Ovary (tissue), 3 donors: ENCODE results near the gene PBXIP1.

Experiments
- CTCF ChIP-seq, 3 donors: fragments of 450-650 bp in 2 of 3; fragments of 200-600 bp in 1 of 3; IDR thresholded peaks; one replicate each; pipeline versions ENCODE4 v1.5.1 to v1.8.0; 2016 to 2022; ENCODE audit warnings: antibody characterized with exemption in 3 of 3, mild to moderate bottlenecking in 1 of 3
- POLR2A ChIP-seq: fragments of 450-650 bp; IDR thresholded peaks from one replicate; pipeline ENCODE4 v1.6.1; 2017; ENCODE audit warnings: antibody characterized with exemption, mild to moderate bottlenecking, moderate library complexity
- donor health status: DM: no; HTN: no; CAD: no.

GRCh38 chr1:155005076-155006011 is 49.4 kb upstream of the PBXIP1 start:
- no peak for TF ChIP-seq CTCF (IDR thresholded peaks at IDR 0.05)
- no peak for TF ChIP-seq POLR2A
